PC-3 (cell line): ENCODE data around the gene RPL9.

Experiments
- EZH2 ChIP-seq: fragments of 300-600 bp; sonication (generic); IDR thresholded peaks from one replicate; pipeline ENCODE4 v1.6.1; 2017; ENCODE audit warnings: antibody characterized with exemption, mild to moderate bottlenecking, low read length; ENCODE audit not compliant: unreplicated experiment
- EZH2phosphoT487 ChIP-seq: fragments of 300-600 bp; sonication (generic); IDR thresholded peaks from 2 replicates; pipeline ENCODE4 v1.6.1; 2018; ENCODE audit warnings: mild to moderate bottlenecking, antibody characterized with exemption, low read length, borderline replicate concordance
- TF ChIP-seq, protein P1 (sequence below): fragments of 300-600 bp; sonication (generic); conservative IDR thresholded peaks from 2 replicates; pipeline ENCODE4 v1.5.1; 2017; ENCODE audit warnings: antibody characterized with exemption, low read depth, mild to moderate bottlenecking, low read length

- TF ChIP-seq, protein P1, sequence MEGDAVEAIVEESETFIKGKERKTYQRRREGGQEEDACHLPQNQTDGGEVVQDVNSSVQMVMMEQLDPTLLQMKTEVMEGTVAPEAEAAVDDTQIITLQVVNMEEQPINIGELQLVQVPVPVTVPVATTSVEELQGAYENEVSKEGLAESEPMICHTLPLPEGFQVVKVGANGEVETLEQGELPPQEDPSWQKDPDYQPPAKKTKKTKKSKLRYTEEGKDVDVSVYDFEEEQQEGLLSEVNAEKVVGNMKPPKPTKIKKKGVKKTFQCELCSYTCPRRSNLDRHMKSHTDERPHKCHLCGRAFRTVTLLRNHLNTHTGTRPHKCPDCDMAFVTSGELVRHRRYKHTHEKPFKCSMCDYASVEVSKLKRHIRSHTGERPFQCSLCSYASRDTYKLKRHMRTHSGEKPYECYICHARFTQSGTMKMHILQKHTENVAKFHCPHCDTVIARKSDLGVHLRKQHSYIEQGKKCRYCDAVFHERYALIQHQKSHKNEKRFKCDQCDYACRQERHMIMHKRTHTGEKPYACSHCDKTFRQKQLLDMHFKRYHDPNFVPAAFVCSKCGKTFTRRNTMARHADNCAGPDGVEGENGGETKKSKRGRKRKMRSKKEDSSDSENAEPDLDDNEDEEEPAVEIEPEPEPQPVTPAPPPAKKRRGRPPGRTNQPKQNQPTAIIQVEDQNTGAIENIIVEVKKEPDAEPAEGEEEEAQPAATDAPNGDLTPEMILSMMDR, result no peak
- TF ChIP-seq EZH2phosphoT487, result no peak
- TF ChIP-seq EZH2, result no peak
These were observed 11.7 kb upstream of the RPL9 start for GRCh38 chr4:39470402-39470801.
